ENCODE data around the gene HBG2.
"Not testable (repeated sequence)": the region's sequence is repeated elsewhere in the genome, so short reads cannot be mapped to it uniquely, and the experiment has no call there.

Gene HBG2

GRCh38 chr11:5282628-5283027 lies 28.0 kb upstream of the HBG2 start:
- no peak for DNase-seq

DNA sequence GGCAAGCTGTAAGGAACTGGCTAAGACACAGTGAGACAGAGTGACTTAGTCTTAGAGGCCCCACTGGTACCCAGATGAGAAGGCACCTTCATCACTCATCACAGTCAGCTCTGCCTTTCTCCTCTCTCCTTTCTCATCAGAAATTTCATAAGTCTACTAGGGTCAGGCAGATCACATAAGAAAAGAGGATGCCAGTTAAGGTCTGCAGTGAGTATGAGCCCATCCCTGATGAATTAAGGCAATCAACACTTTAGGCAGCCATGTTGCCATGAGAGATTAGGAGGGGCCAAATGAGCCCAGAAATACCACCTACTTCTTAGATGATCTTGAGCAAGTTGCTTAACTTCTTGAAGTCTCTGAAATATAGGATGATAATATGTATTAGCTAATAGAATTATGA lies 27.0 kb upstream of the HBG2 start:
- no peak for DNase-seq

DNA sequence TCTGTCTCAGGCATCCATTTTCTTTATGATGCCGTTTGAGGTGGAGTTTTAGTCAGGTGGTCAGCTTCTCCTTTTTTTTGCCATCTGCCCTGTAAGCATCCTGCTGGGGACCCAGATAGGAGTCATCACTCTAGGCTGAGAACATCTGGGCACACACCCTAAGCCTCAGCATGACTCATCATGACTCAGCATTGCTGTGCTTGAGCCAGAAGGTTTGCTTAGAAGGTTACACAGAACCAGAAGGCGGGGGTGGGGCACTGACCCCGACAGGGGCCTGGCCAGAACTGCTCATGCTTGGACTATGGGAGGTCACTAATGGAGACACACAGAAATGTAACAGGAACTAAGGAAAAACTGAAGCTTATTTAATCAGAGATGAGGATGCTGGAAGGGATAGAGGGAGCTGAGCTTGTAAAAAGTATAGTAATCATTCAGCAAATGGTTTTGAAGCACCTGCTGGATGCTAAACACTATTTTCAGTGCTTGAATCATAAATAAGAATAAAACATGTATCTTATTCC lies 26.1 kb upstream of the HBG2 start:
- peak in 5 of 56 donors; percentile 3 to 53 (median 7) for DNase-seq

DNA sequence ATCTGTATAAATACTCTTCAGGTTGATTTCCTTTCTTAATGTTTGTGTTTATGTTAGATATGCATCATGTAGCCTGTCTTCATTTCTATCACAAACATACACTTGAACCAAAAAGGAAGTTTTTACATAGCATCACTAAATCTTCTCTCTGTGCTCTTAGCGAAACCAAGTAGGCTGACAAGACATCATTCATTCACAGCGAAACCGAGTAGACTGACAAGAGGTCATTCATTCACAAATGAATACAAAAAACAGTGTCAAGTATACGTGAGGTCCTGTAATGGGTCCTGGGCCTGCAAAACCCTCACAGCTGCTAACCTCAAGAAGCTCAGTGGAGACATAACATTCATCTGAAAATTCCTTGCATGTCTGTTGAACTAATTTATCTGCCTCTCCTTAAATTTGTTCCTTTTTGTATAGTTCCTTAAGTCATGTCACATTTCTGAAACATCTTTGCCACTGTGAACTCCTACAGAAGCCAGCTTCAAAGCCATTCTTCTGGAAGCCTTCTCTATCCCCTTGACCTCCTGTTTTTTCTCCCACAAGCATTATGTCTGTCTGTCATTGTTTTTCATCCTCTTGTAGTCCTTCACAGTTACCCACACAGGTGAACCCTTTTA lies 25.0 kb upstream of the HBG2 start:
- no peak for DNase-seq

DNA sequence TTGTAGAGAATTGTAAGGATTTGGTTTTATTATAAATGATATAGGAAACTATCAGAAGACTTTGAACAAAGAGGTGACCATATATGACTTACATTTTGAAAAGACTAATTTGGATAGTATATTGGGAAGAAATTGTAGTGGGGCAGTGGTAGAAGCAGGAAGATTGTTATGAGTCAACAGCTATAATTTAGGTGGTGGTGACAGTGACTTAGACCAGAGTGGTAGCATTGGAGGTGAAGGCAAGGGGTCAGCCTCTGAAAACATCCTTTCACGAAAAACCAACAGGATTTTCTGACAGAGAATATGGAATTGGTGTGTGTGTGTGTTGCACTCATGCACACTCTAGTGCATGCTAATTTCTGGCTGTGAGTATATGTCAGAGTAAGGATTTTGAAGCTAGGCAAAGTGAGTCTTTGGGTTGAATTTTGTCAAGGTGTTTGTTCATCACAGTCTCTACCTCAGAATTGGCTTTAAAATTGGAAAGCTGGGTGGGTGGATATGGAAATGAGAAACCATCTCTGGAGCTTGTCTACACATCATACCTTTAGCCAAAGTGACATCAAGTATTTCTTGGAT lies 23.3 kb upstream of the HBG2 start:
- no peak for DNase-seq

GRCh38 chr11:5276697-5277096 lies 22.1 kb upstream of the HBG2 start:
- no peak for DNase-seq

DNA sequence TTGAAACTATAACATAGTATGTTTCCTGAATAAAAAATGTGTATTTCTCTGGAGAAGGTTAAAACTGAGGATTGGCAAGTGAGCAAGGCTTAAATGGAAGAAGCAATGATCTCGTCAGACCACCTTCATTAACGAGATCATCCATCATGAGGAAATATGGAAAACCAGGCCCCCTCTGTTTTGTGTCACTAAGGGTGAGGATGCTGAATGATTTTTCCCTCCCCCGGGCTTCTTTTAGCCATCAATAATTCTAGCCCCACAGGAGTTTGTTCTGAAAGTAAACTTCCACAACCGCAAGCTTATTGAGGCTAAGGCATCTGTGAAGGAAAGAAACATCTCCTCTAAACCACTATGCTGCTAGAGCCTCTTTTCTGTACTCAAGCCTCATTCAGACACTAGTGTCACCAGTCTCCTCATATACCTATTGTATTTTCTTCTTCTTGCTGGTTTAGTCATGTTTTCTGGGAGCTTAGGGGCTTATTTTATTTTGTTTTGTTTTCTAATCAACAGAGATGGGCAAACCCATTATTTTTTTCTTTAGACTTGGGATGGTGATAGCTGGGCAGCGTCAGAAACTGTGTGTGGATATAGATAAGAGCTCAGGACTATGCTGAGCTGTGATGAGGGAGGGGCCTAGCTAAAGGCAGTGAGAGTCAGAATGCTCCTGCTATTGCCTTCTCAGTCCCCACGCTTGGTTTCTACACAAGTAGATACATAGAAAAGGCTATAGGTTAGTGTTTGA lies 21.0 kb upstream of the HBG2 start:
- no peak for DNase-seq

DNA sequence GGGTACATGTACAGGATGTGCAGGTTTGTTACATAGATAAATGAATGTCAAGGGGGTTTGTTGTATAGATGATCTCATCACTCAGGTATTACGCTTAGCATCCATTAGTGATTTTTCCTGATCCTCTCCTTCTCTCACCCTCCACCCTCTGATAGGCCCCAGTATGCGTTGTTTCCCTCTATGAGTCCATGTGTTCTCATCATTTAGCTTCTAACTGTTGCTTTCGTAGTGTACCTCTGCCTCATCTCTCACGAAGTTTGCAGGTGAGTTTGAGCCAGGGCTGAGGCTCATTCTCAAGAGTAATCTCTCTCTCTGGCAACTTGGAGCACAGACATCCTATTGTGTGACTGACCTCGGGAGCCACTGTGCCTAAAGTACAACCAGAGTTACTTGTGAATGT lies 19.8 kb upstream of the HBG2 start:
- DNase-seq: no peak

GRCh38 chr11:5272395-5273017 lies 17.9 kb upstream of the HBG2 start:
- DNase-seq: no peak

- DNase-seq: no peak
These were observed 15.2 kb upstream of the HBG2 start, which contains the start of gene HBE1 for GRCh38 chr11:5269715-5270147. Gene HBE1, minus strand, starts transcription at chr11:5269945. Its CDS starts 55 bp downstream, at chr11:5269890.

DNA sequence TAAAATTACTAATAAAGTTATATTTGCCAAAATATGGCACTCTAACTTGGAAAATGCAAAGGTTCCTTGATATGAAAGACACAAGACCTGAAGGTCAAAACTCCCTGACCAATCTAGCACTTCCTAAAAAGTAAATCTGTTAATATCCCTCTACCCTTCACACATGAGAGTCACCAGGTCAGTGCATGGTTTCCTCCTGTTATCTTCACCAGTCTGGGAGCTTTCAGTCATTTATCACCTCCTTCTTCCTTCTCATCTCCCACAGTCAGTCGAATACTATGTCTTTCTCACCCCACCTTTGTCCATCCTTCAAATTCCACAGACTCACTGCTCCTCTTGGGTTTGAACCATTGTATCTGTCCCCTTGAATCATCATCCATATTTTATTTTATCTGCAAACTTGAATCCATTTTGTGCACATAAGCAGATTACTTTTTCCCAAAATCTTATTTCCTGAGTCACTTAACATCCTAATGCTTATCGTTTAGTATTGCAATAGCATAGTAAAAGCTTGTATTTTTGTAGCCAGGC lies 12.5 kb upstream of the HBG2 start:
- no peak for DNase-seq

DNA sequence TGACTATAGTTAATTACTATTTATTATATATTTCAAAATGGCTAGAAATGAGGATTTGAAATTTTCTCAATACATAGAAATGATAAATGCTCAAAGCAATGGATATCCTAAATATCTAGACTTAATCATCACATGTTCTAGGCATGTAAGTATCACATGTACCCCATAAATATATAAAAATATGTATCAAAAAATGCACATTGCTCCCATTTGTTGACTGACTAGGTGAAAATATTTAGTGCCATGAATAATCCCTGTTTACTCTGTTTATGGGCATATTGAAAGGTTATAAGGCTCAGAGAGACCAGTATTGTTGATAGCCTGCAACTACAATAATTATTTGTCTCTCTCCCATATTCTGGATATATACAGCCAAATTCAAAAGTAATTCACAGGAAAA lies 12.0 kb upstream of the HBG2 start:
- no peak for DNase-seq

- no peak for DNase-seq
These were observed 11.3 kb upstream of the HBG2 start for GRCh38 chr11:5265832-5266231.

- no peak for DNase-seq
These were observed 4.1 kb upstream of the HBG2 start for GRCh38 chr11:5258543-5259262.

- DNase-seq: no peak
These were observed 2.7 kb upstream of the HBG2 start for GRCh38 chr11:5257296-5257695.

DNA sequence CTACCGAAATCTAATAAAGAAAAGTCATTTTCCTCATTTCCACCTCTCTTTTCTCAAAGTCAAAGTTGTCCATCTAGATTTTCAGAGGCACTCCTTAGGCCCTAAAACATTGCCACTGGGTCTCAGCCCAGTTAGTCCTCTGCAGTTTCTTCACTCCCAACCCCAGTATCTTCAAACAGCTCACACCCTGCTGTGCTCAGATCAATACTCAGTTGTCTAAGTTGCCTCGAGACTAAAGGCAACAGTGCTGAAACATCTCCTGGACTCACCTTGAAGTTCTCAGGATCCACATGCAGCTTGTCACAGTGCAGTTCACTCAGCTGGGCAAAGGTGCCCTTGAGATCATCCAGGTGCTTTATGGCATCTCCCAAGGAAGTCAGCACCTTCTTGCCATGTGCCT lies 558 bp downstream of the HBG2 start:
- not testable (repeated sequence) for DNase-seq

GRCh38 chr11:5253440-5253839 lies 1.1 kb downstream of the HBG2 start:
- not testable (repeated sequence) for DNase-seq

- no peak for DNase-seq
These were observed 1.7 kb downstream of the HBG2 start for GRCh38 chr11:5252919-5253265.

DNA sequence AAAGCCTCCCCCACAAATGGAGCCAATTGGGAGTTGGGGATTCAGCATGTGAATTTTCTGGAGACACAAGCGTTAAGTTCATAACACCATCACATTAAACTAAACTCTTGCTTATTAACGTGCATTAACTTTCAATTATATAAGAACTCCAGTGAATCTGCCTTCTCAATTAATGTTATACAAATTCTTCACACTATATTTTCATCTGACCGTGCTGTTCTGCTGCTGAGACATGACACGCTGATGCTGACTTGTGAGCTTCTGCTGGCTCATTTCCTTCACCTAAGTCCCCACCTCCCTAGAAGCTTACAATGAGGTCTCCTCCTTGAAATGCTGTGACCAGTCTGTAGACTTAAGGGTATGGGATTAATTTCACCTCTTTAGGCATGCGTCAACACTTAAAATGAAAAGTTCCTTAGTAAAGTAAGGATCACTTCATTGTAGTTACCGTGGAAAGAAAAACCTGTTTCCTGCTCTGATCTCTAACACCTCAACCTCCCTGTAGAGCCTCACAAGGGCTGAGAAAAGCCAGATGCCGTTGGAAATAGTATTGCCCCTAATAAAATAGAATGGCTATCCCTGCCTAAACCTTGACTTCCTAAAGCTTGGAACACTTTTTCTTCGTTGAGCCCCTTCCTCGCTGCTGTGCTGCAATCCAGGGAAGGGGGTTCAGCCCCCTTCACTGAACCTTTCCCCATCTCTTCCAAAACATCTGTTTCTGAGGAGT lies 2.2 kb downstream of the HBG2 start:
- DNase-seq: no peak

- no peak for DNase-seq
These were observed 2.8 kb downstream of the HBG2 start for GRCh38 chr11:5251746-5252145.

All from nucleus accumbens (tissue), 56 donors.